HepG2 (cell line): ENCODE measurements around the gene LRRC25.

Experiments
- EZH2 ChIP-seq: conservative IDR thresholded peaks from 2 replicates; pipeline ENCODE4 v1.6.1; 2012; ENCODE audit warnings: mild to moderate bottlenecking, low read depth, low read length, moderate library complexity
- TF ChIP-seq, protein P1 (sequence below), 2 experiments: IDR thresholded peaks; 2 replicates each; pipeline ENCODE4 v1.6.1; 2011 to 2012; ENCODE audit warnings: low read length in 2 of 2, borderline replicate concordance in 1 of 2, low read depth in 1 of 2, mild to moderate bottlenecking in 1 of 2, moderate library complexity in 1 of 2

DNA sequence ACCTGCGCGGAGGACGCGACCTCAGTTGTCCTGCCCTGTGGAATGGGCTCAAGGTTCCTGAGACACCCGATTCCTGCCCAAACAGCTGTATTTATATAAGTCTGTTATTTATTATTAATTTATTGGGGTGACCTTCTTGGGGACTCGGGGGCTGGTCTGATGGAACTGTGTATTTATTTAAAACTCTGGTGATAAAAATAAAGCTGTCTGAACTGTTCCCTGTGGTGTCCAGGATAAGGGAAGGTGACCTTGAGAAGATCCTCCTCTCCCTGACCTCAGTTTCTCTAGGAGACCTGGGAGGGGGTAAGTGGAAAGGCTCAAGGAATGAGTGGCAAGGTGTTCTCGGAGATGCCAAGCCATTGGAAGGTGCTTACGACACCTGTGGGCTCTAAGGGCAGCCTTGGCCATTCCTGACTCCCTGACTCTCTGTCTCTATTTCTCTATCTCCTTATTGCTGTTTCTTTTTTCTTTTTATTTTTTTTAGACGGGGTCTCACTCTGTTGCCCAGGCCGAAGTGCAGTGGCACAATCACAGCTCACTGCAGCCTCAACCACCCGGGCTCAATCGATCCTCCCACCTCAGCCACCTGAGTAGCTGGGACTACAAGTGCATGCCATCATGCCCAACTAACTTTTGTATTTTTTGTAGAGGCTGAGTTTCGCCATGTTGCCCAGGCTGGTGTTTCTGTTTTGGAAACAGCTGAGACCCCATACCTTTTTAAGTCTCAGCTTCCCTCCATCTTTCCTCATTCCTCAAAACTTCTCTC is 8.3 kb downstream of the LRRC25 start:
- TF ChIP-seq EZH2, result no peak
- TF ChIP-seq, protein P1, sequence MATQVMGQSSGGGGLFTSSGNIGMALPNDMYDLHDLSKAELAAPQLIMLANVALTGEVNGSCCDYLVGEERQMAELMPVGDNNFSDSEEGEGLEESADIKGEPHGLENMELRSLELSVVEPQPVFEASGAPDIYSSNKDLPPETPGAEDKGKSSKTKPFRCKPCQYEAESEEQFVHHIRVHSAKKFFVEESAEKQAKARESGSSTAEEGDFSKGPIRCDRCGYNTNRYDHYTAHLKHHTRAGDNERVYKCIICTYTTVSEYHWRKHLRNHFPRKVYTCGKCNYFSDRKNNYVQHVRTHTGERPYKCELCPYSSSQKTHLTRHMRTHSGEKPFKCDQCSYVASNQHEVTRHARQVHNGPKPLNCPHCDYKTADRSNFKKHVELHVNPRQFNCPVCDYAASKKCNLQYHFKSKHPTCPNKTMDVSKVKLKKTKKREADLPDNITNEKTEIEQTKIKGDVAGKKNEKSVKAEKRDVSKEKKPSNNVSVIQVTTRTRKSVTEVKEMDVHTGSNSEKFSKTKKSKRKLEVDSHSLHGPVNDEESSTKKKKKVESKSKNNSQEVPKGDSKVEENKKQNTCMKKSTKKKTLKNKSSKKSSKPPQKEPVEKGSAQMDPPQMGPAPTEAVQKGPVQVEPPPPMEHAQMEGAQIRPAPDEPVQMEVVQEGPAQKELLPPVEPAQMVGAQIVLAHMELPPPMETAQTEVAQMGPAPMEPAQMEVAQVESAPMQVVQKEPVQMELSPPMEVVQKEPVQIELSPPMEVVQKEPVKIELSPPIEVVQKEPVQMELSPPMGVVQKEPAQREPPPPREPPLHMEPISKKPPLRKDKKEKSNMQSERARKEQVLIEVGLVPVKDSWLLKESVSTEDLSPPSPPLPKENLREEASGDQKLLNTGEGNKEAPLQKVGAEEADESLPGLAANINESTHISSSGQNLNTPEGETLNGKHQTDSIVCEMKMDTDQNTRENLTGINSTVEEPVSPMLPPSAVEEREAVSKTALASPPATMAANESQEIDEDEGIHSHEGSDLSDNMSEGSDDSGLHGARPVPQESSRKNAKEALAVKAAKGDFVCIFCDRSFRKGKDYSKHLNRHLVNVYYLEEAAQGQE (IDR thresholded peaks at IDR 0.05; ENCODE audit: borderline replicate concordance in 1 of 2, low read depth in 1 of 2, low read length in 2 of 2), result no peak
